ENCODE data around the gene TRABD2A. TPM values are rescaled to one million over a fixed set of nuclear protein-coding genes. Genes with fewer than 3 reads are reported as not detected.

Gene TRABD2A
- total and polyA plus RNA-seq, 2 experiments from 2014 or later, result 3.4 to 5.0 TPM

- H3F3A ChIP-seq (ENCODE audit: insufficient read depth), result no peaks in the 10 kb centered on the region
- in situ Hi-C loops (cut with MboI), result no loop called here
- no peaks in the 10 kb centered on the region for H3K9me3 ChIP-seq (ENCODE audit: low read depth)
- no peak overlapping the region for H3K4me2 ChIP-seq (ENCODE audit: unreplicated experiment)
- no peak overlapping the region for H3K27ac ChIP-seq
- peak; percentile 50 for DNase-seq
- H3K79me2 ChIP-seq (ENCODE audit: insufficient read depth), result no peaks in the 10 kb centered on the region
- no peak overlapping the region for H3K9ac ChIP-seq
- TF ChIP-seq EZH2phosphoT487 (IDR thresholded peaks at IDR 0.05; ENCODE audit: insufficient read depth, low read depth) (no peak), EZH2 (IDR thresholded peaks at IDR 0.05; ENCODE audit: insufficient read depth, poor library complexity, severe bottlenecking) (no peak)
- no peaks in the 10 kb centered on the region for H3K9me2 ChIP-seq (ENCODE audit: insufficient read depth)
- H2AFZ ChIP-seq, result no peak overlapping the region
- peaks cover 10% of the 10 kb centered on the region; the same call in 1 of the 2 replicates for H3K4me1 ChIP-seq (ENCODE audit: insufficient read depth)
- no peak overlapping the region for H3K4me3 ChIP-seq
- no peaks in the 10 kb centered on the region for H3K36me3 ChIP-seq (ENCODE audit: low read depth)
- WGBS, 2 experiments (ENCODE audit: low coverage in 1 of 2, low lambda C conversion rate in 2 of 2, missing lambda C conversion rate in 2 of 2), result 40 to 53% methylated on average over 5 of the region's 5 CpGs
- H4K20me1 ChIP-seq (ENCODE audit: insufficient read depth), result no peaks in the 10 kb centered on the region
- no peaks in the 10 kb centered on the region for H3K27me3 ChIP-seq (replicated peaks; ENCODE audit: insufficient read depth)
Measured at GRCh38 chr2:84847326-84848050, 33.4 kb downstream of the TRABD2A start.

GRCh38 chr2:84846741-84847142 is 34.1 kb downstream of the TRABD2A start:
- in situ Hi-C loops (cut with MboI), result no loop called here
- Histone ChIP-seq H3K27ac (no peak overlapping the region), H3K27me3 (replicated peaks; ENCODE audit: insufficient read depth) (no peaks in the 10 kb centered on the region), H3K36me3 (ENCODE audit: low read depth) (no peaks in the 10 kb centered on the region), H3K9me2 (ENCODE audit: insufficient read depth) (no peaks in the 10 kb centered on the region), H3K79me2 (ENCODE audit: insufficient read depth) (no peaks in the 10 kb centered on the region), H3F3A (ENCODE audit: insufficient read depth) (no peaks in the 10 kb centered on the region), H3K9ac (no peak overlapping the region), H2AFZ (no peak overlapping the region), H3K4me3 (no peak overlapping the region), H3K4me1 (ENCODE audit: insufficient read depth) (peaks cover 10% of the 10 kb centered on the region; the same call in 1 of the 2 replicates), H4K20me1 (ENCODE audit: insufficient read depth) (no peaks in the 10 kb centered on the region), H3K9me3 (ENCODE audit: low read depth) (no peaks in the 10 kb centered on the region), H3K4me2 (ENCODE audit: unreplicated experiment) (no peak overlapping the region)
- 58 to 66% methylated on average over 1 to 2 of the region's 2 CpGs for WGBS, 2 experiments (ENCODE audit: low coverage in 1 of 2, low lambda C conversion rate in 2 of 2, missing lambda C conversion rate in 2 of 2)
- TF ChIP-seq EZH2 (IDR thresholded peaks at IDR 0.05; ENCODE audit: insufficient read depth, poor library complexity, severe bottlenecking) (no peak), EZH2phosphoT487 (IDR thresholded peaks at IDR 0.05; ENCODE audit: insufficient read depth, low read depth) (no peak)
- peak; percentile 56 for DNase-seq

DNA sequence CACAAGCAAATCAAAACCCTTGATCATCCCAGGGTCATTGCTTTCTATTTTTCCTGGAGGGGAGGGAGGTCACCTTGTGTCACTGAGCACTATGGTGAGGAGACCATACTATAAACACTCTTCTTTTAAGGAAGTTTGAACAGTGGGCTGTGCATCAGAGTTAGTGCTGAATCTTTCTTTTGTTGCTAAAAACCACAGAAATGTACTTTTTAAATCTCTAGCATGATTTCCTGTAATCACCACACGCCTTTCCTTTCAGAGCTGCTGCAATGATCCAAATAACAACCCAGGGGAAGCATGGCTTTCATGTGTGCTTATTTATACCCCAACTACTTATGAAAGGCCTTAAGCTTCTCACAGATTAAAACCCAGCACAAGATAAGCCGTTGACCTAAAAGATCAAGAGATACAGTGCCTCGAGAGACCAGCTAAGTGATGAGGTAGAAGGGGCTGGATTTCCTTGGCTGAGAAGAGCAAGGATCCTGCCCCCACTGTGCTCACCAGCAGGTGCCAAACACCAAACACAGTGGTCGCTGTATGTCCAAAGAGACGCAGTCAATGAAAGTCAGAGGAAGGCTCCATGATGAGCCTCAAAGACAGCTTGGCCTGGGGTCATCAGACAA is 34.7 kb downstream of the TRABD2A start:
- WGBS, 2 experiments (ENCODE audit: low coverage in 1 of 2, low lambda C conversion rate in 2 of 2, missing lambda C conversion rate in 2 of 2), result 46 to 52% methylated on average over 5 of the region's 5 CpGs
- no peaks in the 10 kb centered on the region for H3K79me2 ChIP-seq (ENCODE audit: insufficient read depth)
- no peak overlapping the region for H2AFZ ChIP-seq
- no peaks in the 10 kb centered on the region for H3K36me3 ChIP-seq (ENCODE audit: low read depth)
- H4K20me1 ChIP-seq (ENCODE audit: insufficient read depth), result no peaks in the 10 kb centered on the region
- peaks cover 10% of the 10 kb centered on the region; the same call in 1 of the 2 replicates for H3K4me1 ChIP-seq (ENCODE audit: insufficient read depth)
- no peak overlapping the region for H3K9ac ChIP-seq
- TF ChIP-seq EZH2 (IDR thresholded peaks at IDR 0.05; ENCODE audit: insufficient read depth, poor library complexity, severe bottlenecking) (no peak), EZH2phosphoT487 (IDR thresholded peaks at IDR 0.05; ENCODE audit: insufficient read depth, low read depth) (no peak)
- peak; percentile 28 for DNase-seq
- in situ Hi-C loops (cut with MboI), result no loop called here
- H3F3A ChIP-seq (ENCODE audit: insufficient read depth), result no peaks in the 10 kb centered on the region
- no peaks in the 10 kb centered on the region for H3K27me3 ChIP-seq (replicated peaks; ENCODE audit: insufficient read depth)
- no peak overlapping the region for H3K4me2 ChIP-seq (ENCODE audit: unreplicated experiment)
- H3K9me3 ChIP-seq (ENCODE audit: low read depth), result no peaks in the 10 kb centered on the region
- H3K9me2 ChIP-seq (ENCODE audit: insufficient read depth), result no peaks in the 10 kb centered on the region
- H3K4me3 ChIP-seq, result no peak overlapping the region
- no peak overlapping the region for H3K27ac ChIP-seq

- Histone ChIP-seq H3K4me2 (ENCODE audit: unreplicated experiment) (no peak overlapping the region), H4K20me1 (ENCODE audit: insufficient read depth) (no peaks in the 10 kb centered on the region), H3K9me3 (ENCODE audit: low read depth) (no peaks in the 10 kb centered on the region), H3K4me1 (ENCODE audit: insufficient read depth) (peaks cover 22% of the 10 kb centered on the region), H3K27me3 (replicated peaks; ENCODE audit: insufficient read depth) (no peaks in the 10 kb centered on the region), H3K27ac (no peak overlapping the region), H3F3A (ENCODE audit: insufficient read depth) (peaks cover 3% of the 10 kb centered on the region; the same call in 1 of the 2 replicates), H3K79me2 (ENCODE audit: insufficient read depth) (no peaks in the 10 kb centered on the region), H3K4me3 (no peak overlapping the region), H3K9ac (no peak overlapping the region), H2AFZ (no peak overlapping the region), H3K36me3 (ENCODE audit: low read depth) (no peaks in the 10 kb centered on the region), H3K9me2 (ENCODE audit: insufficient read depth) (no peaks in the 10 kb centered on the region)
- TF ChIP-seq EZH2 (IDR thresholded peaks at IDR 0.05; ENCODE audit: insufficient read depth, poor library complexity, severe bottlenecking) (no peak), EZH2phosphoT487 (IDR thresholded peaks at IDR 0.05; ENCODE audit: insufficient read depth, low read depth) (no peak)
- in situ Hi-C loops (cut with MboI), result no loop called here
- 74 to 80% methylated on average over 8 of the region's 8 CpGs for WGBS, 2 experiments (ENCODE audit: low coverage in 1 of 2, low lambda C conversion rate in 2 of 2, missing lambda C conversion rate in 2 of 2)
- no peak for DNase-seq
Measured at GRCh38 chr2:84844141-84844540, 36.7 kb downstream of the TRABD2A start.

Measured in GM23248 (cell line).